Femur (tissue), 1 donor: Measurements from ENCODE around the gene KCNMB3.
"Not testable (repeated sequence)": the region's sequence is repeated elsewhere in the genome, so short reads cannot be mapped to it uniquely, and the experiment has no call there.

ENCODE experiments used
- DNase-seq: peaks from one replicate; pipeline ENCODE4 v3.0.0-alpha.2; 2017

The KCNMB3 gene, protein sequence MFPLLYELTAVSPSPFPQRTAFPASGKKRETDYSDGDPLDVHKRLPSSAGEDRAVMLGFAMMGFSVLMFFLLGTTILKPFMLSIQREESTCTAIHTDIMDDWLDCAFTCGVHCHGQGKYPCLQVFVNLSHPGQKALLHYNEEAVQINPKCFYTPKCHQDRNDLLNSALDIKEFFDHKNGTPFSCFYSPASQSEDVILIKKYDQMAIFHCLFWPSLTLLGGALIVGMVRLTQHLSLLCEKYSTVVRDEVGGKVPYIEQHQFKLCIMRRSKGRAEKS

DNA sequence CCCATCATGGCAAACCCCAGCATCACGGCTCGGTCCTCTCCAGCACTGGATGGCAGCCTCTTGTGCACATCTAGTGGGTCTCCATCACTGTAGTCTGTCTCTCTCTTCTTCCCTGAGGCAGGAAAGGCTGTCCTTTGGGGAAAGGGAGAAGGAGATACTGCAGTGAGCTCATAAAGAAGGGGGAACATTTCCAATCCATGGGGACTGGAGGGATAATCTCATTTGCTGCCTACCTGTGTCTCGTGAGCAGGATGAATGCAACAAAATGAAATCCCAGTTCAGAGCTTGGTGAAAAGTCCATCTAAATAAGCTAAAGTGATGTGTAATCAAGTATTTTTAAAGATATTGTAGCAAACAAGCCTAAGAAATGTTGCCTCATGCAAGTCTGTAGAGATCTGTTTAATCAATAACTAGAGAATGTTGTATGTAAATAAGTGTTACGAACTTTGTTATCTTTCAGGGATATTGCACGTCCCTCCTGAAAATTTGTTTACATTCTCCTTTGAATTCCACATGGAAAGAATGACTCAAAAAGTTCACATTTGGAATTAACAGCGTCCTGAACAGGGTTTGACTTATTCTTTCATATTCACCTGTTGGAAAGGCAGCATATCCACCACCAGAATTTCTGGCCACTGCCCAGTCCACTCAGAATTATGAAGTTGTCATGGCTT is at the start of gene KCNMB3:
Gene KCNMB3 (minus strand): TSS at position 312 of the 674 bp plus-strand sequence. CDS start 124 bp downstream, at position 188.
- DNase-seq = no peak

DNA sequence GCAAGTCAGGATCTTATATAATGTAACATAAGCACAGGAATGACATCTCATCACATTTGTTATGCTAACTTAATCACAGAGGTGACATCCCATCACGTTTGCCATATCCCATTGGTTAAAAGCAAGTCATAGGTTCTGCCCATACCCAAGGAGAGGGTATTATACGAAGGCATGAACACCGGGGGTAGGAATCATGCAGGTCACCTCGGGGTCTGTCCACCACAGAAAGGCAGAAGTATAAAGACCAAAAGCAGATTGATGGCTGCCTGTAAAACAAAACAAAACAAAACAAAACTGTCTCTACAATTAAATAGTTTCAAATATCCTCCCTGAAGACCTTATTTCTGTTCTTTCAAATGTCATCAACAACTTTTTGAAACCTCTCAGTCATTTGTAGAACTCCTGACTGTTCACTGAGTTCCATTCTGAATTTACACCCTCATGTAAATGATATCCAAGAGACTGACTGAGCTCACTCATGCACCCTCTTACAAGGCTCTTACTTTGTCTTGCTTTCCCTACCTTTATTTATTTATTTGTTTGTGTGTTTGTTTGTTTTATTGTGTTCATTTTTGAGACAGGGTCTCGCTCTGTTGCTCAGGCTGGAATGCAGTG is 49.2 kb upstream of the KCNMB3 start:
- no peak for DNase-seq

DNA sequence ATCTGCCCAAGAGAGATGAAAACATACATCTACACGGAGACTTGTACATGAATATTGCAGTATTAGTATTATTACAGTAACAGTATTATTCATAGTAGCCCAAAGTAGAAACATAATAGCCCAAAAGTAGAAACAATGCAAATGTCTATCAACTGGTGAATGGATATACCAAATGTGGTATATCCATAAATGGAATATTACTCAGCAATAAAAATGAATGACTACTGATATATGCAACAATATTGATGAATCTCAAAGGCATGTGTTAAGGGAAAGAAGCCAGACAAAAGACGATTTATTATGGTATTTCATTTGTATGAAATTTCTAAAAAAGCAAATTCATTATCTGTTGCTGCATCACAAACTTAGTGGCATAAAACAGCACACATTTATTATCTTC is 48.4 kb upstream of the KCNMB3 start:
- no peak for DNase-seq

DNA sequence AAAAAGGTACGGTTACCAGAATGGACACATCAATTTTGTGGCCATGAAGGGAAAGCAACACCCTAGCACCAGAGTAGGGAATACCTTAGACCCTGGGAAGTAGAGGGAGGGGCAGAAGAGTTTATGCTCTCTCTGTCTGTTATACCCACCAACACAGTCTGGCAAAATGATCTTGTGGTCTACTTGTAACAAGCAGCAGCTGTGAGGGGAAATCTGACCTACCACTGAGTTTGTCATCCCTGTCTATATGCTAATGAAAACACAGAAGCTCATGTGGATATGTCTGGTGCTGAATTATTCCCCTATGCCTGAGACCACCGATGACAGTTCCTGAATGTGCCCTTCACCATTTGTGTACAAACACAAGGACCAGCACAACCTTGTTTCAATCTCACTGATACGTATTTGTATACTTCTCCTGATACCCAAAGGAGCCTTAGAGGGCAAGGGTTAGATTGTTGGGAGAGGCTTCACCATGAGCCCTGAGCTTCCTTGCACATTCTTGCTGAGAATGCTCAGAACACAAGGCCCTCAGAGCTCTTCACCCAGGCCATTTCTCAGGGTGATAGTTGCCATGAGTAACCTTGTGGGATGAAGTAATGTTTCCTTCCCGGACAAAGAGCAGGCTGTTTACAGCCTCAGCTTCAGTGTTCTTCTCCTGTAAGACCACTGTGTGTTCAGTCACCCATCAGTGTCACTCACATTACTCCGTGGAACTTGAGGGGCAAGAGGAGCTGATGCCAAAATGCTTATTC is 47.2 kb upstream of the KCNMB3 start:
- DNase-seq = no peak

DNA sequence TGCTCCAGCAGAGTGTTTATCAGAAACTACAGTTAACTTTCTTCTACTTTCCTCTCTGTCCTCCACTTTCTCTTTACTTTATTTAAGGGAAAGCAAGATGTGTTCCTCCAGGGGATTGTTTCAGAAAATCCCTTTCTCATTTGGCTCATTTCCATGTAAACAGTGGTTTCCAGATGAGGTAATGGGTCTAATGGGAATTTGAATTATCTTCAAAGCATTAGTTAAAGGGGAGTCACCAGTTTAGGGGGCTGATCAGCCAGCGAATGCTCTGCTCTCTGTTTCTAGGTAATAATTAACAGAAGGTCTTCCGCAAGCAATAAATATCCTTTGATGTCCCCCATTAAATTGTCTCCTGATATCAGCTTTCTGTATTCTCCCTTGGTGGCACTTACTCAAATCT is 41.5 kb upstream of the KCNMB3 start:
- no peak for DNase-seq

DNA sequence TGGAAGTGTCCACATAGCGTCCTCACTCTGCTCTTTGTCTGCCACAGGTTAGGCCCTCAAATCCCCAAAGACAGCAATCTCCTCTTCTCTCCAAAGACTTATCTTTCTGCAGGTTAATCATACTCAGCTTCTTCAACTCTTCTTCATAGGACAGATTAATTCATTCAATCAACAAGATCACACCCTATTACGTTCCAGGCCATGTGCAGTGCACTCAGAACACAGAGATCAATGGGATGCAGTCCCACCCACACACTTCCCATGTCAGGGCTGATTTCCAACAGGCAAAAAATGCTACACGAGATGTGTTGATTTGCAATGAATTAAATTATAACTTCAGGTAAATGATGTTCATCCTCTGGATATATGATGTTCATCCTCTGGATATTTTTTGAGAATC is 38.4 kb upstream of the KCNMB3 start:
- DNase-seq = no peak

DNA sequence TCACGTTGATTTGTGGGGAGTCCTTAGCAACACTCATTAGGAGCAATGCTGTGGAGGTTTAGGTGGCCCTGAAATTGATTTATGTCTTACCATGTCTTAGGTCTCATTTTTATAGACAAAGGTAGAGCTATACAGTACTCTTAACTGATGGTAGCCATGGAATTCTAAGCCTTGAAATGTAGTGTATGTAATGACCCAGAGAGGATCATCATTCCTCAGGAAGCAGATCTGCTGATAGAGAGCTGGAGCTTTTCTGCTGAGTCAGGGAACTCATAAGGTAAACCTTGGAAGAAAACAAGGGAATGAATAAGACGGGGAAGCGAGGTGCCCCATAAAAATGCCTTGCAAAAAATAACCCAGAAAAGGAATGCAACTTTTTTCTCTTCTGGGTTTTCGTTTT is 37.9 kb upstream of the KCNMB3 start:
- no peak for DNase-seq

DNA sequence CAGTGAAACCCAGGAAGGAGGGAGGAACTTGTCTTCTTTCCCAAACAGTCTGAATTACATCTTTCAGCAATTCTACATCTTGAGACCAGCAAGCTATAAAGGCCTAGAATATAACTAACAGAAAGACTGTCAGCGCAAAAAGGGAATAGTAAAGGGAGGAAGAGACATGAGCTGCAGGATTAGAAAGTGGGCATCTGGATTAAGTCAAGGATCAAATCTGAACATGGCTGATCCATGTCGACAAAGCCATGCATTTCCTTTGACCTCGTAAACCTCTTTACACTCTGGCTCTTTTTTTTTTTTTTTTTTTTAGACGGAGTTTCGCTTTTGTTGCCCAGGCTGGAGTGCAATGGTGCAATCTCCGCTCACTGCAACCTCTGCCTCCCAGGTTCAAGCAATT is 35.4 kb upstream of the KCNMB3 start:
- no peak for DNase-seq

DNA sequence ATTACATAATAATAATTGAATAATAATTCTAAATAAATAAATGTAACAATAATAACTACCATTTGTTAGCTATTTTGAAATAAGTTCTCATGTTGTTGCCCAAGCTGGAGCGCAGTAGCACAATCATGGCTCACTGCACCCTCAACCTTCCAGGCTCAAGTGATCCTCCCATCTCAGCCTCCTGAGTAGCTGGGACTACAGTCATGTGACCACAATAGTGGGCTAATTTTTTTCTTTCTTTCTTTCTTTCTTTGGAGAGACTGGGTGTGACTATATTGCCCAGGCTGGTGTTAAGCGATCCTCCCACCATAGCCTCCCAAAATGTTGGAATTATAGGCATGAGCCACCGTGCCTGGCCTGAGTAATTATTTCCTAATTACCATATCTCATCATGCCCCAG is 30.9 kb upstream of the KCNMB3 start:
- no peak for DNase-seq

DNA sequence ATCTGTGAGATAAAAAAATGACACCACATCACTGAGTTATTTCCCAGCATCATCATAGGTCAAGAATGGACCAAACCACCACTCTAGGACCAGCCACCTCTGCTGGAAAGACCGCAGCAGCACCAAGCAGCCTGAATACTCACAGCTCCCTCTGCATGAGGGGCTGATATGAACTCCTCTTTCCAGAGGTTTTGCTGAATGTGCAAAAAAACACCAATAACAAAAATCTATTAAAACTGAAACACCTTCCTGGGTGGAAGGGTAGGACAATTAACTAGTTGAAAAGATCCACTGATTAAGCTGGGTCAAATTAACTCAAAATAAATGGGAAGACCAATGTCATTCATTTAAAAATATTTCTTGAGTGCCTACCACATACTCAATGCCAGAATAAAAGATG is 28.9 kb upstream of the KCNMB3 start:
- DNase-seq = no peak

DNA sequence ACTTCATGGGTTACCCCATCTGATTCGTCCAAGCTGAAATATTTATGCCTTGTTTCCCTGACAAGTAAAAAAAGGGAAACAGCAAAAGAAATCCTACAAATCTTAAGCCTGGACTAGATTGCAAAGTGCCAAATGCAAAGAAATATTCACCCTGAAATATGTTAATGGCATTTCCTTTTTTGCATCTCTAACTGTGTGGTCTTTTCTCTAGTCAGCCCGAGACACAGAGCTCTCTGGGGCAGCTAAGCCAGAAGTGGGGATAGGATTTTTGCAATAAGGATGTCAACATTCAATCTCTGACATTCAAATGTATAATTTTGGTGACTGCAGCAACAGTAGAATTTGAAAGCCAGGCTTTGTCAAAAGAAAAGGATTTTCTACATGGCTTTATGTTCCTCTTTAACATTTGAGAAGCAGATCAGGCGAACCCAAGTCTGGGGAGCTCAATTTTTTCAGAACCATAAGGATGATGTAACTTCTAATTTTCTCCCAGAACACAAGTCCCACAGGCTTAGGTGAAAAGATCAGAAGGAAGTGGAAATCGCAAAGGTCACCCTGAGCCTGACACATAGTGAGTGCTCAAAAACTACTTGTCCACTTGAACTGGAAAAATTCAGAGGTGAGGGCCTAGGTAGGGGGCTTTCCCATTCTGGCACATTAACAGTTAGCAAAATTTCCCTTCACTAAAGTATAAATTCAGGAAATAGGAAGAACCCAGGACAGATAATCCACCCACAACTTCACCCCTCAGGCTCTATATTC is 28.2 kb upstream of the KCNMB3 start:
- no peak for DNase-seq

DNA sequence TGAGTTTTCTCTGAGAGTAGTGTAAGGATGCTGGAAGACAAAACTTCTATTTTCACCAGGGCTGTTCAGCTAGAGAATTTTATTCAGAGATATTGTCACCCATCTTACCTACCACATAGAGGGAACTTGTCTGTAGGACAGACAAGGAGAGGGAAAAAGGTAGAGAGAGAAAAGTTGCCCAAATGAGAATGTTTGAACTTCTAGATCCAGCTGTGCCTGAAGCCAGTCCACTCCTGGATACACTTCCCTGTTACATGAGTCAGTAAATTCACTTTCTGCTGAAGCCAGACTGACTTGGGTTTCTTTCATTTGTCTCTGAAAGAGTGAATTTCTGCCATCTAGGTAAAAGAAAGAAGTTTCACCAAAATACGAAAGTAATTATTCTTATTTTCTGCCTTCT is 27.2 kb upstream of the KCNMB3 start:
- DNase-seq = no peak

DNA sequence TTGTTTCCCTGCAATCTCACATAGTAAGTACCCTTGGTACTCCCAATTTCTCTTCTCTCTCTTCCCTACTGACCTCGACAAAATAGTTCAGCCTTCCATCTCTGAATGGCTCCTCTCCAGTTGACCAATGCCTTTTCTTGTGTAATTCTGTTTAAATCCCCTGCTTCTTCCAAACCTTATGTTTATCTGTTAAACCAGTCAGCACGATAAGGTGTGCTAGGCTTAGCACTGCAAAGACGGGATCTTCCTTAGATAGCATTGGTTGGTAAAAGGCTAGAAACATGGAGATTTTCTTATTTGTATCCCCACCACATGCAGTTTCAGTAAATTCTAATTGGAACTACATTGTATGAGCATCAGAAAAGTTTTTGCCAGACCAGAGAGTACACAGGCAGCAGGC is 25.8 kb upstream of the KCNMB3 start:
- DNase-seq = no peak

DNA sequence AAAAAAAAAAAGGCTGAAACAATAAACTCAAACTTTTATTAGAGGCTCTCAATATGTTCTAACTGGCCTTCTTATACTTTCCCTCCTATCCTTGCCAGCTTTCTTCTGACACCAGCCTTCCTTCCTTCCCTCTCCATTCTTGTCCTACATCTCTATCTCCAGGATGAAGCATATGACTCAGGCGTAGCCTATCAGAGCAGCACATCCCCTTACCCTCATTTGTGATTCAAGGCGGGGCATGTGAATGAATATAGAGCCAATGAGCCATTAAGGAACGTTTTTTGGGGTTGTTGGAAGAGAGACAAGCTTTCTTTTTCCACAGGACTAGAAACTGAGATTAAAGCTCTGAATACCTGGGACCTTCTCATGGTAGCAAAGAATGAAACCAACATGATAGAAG is 25.1 kb upstream of the KCNMB3 start:
- DNase-seq = no peak

DNA sequence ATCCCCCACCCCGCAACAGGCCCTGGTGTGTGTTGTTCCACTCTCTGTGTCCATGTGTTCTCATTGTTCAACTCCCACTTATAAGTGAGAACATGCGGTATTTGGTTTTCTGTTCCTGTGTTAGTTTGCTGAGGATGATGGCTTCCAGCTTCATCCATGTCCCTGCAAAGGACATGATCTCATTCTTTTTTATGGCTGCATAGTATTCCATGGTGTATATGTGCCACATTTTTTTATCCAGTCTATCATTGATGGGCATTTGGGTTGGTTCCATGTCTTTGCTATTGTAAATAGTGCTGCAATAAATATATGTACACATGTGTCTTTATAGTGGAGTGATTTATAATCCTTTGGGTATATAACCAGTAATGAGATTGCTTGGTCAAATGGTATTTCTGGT is 23.5 kb upstream of the KCNMB3 start:
- not testable (repeated sequence) for DNase-seq

DNA sequence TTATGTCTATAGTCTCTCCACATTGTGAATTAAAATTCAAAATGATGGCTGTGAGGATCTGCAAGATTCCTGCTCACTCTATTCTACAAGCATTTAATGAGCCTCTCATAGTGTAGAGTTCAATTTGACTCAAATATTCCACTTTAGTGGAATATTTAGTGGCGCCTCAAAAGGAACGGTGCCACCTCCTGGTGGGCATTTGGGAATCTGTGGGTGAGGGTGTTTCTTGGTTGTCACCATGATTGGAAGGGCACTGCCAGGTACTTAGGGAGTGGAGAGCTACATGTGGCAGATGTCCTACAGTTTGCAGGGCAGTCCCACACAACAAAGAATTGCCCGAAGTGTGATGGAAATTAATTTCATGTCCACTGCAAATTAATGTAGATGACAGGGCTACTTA is 21.5 kb upstream of the KCNMB3 start:
- no peak for DNase-seq

DNA sequence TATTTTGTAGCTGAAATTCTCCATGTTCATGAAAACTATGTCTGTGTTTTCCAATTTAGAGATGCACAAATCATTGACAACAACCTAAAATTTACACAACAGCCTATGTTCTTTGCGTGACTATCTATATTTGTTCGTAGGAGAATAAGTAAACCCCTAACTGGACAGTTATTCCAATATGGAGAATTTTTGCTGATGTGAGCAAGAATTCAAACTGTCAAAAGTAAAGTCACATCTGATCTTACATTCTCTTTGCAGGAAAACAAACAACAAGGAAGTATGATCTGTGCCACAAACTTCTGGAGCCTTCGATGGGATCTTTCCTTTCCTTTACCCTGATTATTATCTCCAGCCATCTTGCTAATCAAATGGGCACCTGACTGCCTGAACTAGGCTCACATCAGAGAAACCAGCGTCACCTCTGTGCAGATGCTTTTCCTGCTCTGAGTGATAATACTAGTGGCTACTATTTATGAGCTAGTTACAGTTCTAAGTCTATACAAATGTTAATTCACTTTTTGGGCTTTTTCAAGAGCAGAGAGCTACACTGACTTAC is 18.3 kb upstream of the KCNMB3 start:
- no peak for DNase-seq

DNA sequence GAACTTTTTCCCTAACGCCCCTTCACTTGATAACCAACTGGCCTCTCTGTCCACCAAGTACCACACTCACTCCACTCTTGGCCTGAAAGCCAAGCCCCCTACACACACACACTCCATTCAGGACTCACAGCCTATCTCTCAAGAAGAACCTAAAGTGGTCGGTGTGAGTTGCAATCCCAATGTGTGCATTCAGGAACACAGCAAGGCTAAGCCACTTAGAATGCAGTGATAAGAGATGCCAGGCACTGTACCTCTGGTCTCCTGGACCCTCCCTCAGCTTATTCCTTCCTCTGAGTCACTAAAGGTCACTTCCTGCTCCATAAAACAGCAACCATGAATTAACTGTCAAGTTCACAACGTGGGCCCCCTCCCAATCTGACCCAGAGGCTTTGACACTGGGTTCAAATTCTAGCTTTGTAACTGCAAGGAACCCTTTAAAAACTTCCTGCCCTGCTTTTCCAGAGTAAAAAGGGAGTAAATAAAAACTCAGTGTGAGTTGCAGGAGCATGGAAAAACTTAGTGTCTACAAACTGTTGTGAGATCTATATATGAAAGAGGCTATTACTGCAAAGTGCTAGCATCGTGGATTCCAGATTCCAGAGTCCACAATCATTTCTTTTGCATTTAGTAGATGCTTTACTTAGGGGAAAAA is 17.6 kb upstream of the KCNMB3 start:
- no peak for DNase-seq

DNA sequence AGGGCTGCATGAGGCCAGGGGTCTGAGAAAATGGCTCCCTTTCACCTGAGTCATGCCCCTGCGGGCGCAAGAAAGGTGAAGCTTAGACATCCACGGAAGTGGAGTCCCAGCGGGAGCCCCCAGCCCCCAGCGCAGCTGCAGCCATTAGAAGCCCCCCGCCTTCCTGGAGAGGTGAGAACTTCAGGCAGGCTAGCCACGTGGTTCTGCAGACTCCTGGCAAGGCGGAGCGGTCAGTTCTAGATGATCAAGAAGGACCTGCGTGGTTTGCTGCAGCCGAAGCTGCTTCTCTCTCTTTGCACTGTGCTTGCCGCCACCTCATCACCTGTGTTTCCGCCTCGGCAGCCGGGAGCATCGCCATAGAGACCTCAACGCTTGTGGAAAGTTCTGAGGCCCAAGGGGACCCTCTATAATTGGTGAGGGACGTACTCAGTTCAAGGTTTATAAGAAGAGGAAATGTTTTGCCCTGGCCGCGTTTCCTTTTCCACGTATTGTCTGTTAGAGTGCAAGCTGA is 15.8 kb upstream of the KCNMB3 start:
- DNase-seq = no peak

DNA sequence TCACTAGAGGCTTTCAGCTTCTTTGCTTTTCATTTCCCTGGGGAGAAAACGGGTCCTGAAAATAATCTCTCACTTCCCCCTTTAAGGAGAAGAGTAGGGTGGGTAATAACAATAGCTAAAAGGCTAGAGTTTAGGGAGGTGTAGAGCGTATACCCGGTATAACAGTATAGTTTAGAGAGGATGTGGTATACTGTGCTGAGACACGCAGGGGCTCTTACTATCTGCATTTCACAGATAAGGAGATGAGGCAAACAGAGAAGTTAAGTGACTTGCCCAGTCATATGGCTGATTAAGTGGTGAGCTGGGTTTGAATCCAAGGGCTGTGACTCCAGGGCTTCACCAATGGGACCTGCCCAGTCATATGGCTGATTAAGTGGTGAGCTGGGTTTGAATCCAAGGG is 15.0 kb upstream of the KCNMB3 start:
- DNase-seq = no peak

DNA sequence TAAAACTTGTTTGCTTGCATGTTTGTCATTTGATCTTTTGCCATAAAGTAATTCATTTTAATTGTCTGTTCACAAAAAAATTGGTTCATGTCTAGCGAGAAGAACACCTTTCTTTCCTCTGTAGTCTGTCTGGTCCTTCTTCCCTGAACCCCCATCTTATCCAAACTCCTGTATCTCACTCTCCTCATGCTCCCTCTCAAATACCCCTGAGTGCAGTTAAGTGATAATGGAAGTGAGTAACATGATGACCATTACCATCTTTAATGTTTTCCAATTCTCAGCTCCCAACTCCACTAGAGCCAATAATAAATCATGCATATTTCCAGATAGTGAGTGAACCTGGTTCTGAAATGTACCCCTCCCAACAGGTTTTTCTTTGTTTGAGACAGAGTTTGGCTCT is 14.2 kb upstream of the KCNMB3 start:
- no peak for DNase-seq

DNA sequence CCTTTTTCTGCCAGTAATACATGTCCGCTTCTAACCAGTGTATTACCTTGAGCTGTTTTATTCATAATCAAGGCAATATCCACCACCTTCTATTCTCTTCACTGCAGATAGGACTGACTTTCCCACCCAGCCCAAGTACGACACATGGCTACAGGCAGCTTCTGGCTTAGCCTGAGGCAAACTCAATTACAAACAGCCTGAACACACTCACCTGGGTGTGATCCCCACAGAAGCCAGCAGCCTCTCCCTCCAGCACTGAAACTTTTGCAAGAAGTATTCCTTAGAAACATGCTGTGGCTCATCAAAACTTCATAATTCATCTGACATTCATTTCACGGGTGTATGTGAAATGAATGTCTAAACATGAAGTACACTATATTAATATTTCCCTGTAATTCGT is 13.5 kb upstream of the KCNMB3 start:
- DNase-seq = no peak
